GM23338 (cell line): ENCODE results near the gene PTP4A1.

Experiments used
- CREB1 ChIP-seq: fragments of 250-450 bp; sonication (Bioruptor Pico); IDR thresholded peaks from 2 replicates; pipeline ENCODE4 v1.5.0; 2020; ENCODE audit warnings: low read depth, mild to moderate bottlenecking, moderate library complexity
- EZH2 ChIP-seq: fragments of 200-600 bp; sonication (generic); IDR thresholded peaks from one replicate; pipeline ENCODE4 v1.8.0; 2017; ENCODE audit warnings: antibody characterized with exemption, mild to moderate bottlenecking, low read depth; ENCODE audit not compliant: unreplicated experiment
- EZH2phosphoT487 ChIP-seq: fragments of 200-600 bp; sonication (generic); IDR thresholded peaks from one replicate; pipeline ENCODE4 v1.8.1; 2018; ENCODE audit warnings: antibody characterized with exemption; ENCODE audit not compliant: unreplicated experiment
- POLR2AphosphoS5 ChIP-seq: IDR thresholded peaks from 2 replicates; pipeline ENCODE4 v1.6.1; 2016; ENCODE audit warnings: antibody characterized with exemption, low read depth
- ZNF331 ChIP-seq: fragments of 250-450 bp; sonication (Bioruptor Pico); IDR thresholded peaks from 2 replicates; pipeline ENCODE4 v1.5.0; 2020; ENCODE audit warnings: low read depth, mild to moderate bottlenecking, moderate library complexity
- TF ChIP-seq, protein P1 (sequence below), 2 experiments: fragments of 200-600 bp in 1 of 2; sonication (generic) in 1 of 2; conservative IDR thresholded peaks; 2 replicates each; pipeline versions ENCODE4 v1.5.1 to v1.6.1; 2016 to 2017; ENCODE audit warnings: antibody characterized with exemption in 2 of 2, low read depth in 2 of 2, mild to moderate bottlenecking in 2 of 2, moderate library complexity in 1 of 2
- TF ChIP-seq, protein P2 (sequence below): IDR thresholded peaks from one replicate; pipeline ENCODE4 v1.6.1; 2018; ENCODE audit warnings: antibody characterized with exemption; ENCODE audit not compliant: unreplicated experiment
- TF ChIP-seq, protein P3 (sequence below): IDR thresholded peaks from 2 replicates; pipeline ENCODE4 v1.6.1; 2016; ENCODE audit warnings: antibody characterized with exemption

DNA sequence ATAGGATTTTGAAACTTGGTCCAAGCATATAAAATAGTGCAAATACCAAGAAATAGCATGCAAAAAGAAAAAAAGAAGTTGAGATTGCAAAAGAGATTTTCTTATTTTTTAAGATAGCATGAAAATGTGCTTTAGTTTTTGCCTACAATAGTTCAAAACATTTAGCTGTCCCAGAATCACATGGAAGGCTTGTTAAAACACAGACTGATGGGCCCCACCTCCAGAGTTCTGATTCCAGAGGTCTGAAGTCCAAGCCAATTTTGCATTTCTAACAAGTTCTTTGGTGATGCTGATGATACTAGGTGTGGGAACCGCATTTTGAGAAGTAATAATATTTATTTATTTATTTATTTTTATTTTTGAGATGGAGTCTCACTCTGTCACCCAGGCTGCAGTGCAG, 33.7 kb upstream of the PTP4A1 start:
- TF ChIP-seq, protein P1, sequence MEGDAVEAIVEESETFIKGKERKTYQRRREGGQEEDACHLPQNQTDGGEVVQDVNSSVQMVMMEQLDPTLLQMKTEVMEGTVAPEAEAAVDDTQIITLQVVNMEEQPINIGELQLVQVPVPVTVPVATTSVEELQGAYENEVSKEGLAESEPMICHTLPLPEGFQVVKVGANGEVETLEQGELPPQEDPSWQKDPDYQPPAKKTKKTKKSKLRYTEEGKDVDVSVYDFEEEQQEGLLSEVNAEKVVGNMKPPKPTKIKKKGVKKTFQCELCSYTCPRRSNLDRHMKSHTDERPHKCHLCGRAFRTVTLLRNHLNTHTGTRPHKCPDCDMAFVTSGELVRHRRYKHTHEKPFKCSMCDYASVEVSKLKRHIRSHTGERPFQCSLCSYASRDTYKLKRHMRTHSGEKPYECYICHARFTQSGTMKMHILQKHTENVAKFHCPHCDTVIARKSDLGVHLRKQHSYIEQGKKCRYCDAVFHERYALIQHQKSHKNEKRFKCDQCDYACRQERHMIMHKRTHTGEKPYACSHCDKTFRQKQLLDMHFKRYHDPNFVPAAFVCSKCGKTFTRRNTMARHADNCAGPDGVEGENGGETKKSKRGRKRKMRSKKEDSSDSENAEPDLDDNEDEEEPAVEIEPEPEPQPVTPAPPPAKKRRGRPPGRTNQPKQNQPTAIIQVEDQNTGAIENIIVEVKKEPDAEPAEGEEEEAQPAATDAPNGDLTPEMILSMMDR (conservative IDR thresholded peaks at IDR 0.05; ENCODE audit: low read depth in 2 of 2): no peak
- TF ChIP-seq, protein P2, sequence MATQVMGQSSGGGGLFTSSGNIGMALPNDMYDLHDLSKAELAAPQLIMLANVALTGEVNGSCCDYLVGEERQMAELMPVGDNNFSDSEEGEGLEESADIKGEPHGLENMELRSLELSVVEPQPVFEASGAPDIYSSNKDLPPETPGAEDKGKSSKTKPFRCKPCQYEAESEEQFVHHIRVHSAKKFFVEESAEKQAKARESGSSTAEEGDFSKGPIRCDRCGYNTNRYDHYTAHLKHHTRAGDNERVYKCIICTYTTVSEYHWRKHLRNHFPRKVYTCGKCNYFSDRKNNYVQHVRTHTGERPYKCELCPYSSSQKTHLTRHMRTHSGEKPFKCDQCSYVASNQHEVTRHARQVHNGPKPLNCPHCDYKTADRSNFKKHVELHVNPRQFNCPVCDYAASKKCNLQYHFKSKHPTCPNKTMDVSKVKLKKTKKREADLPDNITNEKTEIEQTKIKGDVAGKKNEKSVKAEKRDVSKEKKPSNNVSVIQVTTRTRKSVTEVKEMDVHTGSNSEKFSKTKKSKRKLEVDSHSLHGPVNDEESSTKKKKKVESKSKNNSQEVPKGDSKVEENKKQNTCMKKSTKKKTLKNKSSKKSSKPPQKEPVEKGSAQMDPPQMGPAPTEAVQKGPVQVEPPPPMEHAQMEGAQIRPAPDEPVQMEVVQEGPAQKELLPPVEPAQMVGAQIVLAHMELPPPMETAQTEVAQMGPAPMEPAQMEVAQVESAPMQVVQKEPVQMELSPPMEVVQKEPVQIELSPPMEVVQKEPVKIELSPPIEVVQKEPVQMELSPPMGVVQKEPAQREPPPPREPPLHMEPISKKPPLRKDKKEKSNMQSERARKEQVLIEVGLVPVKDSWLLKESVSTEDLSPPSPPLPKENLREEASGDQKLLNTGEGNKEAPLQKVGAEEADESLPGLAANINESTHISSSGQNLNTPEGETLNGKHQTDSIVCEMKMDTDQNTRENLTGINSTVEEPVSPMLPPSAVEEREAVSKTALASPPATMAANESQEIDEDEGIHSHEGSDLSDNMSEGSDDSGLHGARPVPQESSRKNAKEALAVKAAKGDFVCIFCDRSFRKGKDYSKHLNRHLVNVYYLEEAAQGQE: no peak
- TF ChIP-seq CREB1: no peak
- TF ChIP-seq ZNF331 (CRISPR knock-in tag): no peak
- TF ChIP-seq EZH2: no peak
- no peak for TF ChIP-seq POLR2AphosphoS5
- TF ChIP-seq EZH2phosphoT487: no peak
- TF ChIP-seq, protein P3, sequence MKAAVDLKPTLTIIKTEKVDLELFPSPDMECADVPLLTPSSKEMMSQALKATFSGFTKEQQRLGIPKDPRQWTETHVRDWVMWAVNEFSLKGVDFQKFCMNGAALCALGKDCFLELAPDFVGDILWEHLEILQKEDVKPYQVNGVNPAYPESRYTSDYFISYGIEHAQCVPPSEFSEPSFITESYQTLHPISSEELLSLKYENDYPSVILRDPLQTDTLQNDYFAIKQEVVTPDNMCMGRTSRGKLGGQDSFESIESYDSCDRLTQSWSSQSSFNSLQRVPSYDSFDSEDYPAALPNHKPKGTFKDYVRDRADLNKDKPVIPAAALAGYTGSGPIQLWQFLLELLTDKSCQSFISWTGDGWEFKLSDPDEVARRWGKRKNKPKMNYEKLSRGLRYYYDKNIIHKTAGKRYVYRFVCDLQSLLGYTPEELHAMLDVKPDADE: no peak
